Astrocyte of the hippocampus (primary cell): ENCODE data around the gene MGLL.

Experiments used
- DNase-seq: peaks from one replicate; pipeline ENCODE4 v3.0.0; 2011; ENCODE audit warnings: low read depth, low spot score

MGLL gene

DNA sequence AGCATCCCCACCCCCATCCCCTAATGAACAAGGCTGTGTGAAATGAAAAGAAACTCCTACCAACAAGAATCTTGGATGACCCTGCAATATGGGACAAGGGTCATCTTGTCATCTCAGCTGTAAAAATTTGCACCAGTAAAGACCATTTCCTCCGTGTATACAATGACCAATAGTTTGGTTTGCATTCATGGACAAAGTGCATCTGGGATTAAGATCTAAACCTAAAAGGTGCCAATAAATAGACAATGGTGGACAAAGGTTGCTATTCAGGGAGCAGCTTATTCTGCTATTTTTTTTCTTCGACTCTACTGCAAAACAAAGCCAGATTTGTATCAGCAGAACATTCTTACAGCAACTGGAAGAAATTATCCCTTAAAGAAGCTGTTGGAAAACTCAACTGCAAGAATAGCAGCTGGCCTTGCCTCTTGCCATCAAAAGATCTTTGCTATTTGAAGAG, 8.0 kb downstream of the MGLL start:
- DNase-seq, result no peak

DNA sequence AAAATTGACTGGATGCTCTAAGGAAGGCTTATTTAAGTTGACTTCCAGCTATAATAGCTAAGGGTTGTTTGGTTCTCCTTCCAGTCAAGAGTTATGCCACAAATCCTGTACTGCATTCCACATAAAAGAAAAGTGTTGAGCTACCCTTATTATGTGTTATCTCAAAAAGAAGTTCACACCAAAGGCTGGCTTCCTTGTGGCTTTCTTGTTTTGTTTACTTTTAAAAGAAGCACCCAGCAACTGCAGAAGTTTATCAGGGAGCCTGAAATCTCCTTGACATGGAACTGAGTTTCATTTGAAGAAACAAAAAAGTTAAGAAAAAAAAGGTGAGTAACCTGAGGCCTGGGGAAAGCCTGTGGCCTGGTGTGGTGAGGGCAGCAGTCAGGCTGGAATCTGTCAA, 10.2 kb downstream of the MGLL start:
- peak; percentile 45 for DNase-seq

DNA sequence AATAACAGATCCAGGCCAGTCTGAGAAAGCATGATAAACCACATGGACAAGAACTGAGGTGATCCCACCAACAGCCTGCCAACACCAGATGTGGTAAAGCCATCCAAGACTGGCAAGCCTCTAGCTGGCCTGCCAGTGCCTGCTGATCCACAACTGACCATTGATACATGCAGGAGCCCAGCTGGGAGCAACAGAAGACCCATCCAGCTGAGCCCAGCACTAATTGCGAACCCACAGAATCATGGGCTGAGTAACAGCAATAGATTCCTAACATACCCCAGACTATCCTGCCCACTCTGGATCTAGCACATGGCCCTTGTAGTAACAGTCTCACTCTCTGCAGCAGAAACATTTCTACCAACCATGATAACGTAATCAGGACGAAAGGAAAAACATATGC, 10.6 kb downstream of the MGLL start:
- peak; percentile 26 for DNase-seq

DNA sequence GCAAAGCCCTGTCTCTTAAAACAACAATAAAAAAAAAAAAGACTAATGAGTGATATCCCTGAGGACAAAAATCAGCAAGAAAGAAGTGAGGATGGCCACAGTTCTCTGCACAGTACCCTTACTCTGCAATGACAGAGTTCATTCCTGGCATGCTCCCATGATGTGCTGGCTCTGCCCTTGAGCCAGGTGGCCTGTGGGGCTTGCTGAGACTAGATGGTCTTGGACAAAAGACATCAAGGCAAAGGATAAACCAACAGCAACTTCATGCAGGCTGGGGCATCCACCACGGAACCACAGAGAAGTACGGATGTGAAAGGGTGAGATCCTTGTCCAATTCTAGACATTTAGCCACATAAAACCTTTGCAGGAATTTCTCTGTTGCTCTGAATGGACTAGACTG, 12.7 kb downstream of the MGLL start:
- DNase-seq, result no peak

DNA sequence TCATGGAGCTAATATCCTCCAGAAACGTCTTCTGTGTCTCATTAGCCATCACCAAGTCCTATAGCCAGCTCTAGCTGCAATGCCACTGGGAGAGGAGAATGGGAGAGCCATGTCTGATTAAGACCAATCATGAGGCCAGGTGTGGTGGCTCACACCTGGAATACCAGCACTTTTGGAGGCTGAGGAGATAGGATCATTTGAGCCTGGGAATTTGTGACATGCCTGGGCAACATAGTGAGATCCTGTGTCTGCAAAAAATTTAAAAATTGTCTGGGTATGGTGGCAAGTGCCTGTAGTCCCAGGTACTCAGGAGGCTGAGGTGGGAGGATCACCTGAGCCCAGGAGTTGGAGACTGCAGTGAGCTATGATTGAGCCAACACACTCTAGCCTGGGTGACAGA, 13.1 kb downstream of the MGLL start:
- no peak for DNase-seq

DNA sequence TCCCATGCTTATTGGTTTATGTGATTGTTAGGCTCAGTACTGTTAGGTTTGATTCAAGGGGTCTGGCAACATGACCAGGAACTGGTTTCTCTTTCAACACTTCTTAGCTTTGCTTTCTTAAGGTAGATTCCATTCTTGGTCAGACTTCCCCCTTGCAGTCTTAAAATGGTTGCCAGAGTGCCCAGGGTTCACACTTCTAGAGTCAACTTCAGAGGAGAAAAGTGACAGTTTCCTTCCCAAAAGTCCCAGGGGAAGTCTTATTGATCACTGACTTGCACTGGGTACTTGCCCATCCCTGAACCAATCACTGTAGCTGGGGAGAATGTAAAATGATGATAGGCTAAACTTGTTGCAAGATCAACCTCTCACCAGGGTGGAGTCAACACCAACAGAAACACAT, 14.1 kb downstream of the MGLL start:
- DNase-seq, result no peak

DNA sequence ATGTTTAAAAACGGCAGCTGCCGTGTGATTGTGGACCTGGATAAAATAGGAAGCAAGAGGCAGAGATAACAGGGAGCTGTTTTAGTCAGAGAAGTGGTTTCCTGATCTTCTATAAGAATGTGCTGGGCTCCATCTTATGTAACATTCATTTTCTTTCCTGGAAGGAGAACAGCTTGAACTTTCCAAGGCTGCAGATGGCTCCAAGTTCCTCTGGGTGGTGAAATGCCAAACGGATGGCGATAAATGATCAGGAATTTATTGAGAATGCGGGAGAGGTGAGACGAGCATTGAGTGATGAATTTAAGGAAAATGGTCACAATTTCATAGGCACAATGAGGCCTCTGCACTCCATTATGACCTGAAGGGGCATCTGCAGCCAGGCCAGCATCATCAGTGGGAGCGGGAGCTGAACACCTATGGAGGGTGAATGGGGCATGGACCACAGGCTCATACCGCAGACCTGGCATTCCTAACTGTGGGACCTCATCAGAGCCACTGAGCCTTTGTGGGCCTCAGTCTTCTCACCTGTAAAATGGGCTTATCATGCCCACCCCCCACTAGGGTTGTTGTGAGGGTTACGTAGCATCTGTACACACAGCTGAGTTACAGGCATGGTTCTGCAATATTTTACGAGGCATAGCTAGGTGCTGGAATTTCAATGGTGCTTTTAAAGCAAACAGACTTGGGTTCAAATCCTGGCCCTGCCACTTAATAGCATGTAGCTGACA, 17.1 kb downstream of the MGLL start:
- no peak for DNase-seq

DNA sequence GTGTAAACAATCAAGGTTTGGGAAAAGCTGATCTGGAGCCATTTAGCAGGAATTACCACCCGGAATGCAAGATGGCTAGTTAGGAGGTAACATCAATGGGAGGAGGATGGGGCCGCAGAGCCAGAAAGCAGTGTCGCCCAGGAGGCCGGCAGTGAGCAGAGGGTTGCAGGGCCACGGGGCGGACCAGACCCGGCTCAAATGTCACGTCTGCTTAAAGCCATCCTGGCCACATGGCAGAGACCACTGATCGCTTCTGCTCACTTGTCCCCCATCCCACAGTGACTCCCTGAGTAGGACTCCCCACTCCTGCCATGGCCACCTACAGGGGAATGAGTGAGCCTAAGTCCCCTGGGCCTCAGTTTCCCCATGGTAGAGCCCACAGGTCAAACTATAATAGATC, 18.2 kb downstream of the MGLL start:
- DNase-seq, result no peak

DNA sequence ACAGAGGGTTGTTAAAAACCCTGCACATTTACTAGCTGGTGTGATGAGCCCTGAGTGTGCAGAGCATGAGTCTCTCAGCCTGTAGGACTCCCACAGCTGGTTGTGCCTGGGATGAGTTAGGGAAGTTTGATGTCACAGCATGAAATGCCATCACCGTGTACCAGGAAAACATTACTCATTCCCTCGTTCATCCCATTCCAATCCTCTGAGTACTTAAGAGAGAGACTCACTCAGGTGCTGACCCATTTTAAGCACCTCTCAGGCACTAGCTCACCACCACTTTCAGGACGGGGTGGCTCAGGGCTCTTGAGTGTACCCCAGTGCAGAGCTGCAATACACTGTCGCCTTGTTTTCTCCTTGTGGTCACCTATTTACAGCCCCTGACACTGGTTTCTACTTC, 18.7 kb downstream of the MGLL start:
- DNase-seq, result peak; percentile 78

DNA sequence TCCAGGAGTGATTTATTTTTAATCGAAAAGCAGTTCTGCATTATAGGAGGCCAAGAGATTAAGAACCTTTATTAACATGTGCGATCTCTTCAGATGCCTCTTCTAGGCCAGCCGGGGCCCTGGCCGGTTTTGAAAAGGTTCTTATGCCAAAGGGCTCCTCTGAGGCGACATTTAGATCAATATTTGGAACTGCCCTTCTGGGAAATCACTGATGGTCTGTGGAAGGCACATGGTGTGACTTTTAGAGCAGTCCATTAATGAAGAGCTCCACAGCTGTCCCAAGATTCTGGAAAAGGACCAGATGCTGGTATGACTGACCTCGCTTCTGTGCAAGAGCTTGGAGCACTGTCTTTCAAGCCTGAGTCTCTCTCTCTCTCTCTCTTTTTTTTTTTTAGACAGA, 19.7 kb downstream of the MGLL start:
- DNase-seq, result no peak

DNA sequence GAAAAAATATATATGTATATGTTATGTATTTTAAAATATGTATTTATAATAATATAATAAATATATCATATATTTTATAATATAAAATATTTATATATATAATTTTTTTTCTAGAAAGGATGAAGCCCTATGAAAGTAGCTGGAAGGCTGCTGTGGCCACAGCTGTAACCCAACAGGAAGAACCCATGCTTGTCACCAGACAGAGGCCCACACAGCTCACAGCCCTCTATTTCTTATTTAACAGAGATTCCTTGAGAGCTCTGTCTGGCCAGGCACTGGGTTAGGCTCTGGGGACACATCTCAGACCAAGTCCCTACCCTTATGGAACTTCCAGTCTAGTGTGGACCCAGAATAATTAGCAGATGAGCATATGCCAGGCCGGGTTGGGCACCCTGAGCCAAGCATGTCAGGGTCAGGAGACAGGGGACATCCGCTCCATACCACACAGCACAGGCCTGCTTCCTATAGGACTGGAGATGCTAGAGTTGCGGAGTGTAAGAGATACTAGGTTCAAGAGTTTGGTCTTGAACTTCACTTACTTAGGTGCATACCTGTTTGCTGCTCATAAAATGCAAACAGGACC, 20.5 kb downstream of the MGLL start:
- no peak for DNase-seq

DNA sequence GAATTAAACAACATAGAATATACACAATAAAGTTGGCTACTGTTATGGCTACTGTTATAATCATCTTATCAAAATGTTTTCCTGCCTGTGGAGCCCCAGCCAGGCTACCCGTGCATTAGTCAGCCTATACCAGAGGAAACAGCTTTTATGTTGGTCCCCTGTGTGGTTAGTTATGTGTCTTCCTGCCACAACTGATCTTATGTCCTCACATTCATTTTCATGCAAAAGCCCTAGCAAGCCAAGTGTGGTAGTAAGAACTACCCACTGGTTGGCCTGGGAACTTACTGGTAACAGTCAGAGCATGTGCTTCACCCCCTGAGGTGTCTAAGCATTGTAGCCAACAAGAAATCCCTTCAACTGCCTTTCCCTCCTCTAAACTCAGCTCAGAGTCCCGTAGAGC, 21.8 kb downstream of the MGLL start:
- no peak for DNase-seq

DNA sequence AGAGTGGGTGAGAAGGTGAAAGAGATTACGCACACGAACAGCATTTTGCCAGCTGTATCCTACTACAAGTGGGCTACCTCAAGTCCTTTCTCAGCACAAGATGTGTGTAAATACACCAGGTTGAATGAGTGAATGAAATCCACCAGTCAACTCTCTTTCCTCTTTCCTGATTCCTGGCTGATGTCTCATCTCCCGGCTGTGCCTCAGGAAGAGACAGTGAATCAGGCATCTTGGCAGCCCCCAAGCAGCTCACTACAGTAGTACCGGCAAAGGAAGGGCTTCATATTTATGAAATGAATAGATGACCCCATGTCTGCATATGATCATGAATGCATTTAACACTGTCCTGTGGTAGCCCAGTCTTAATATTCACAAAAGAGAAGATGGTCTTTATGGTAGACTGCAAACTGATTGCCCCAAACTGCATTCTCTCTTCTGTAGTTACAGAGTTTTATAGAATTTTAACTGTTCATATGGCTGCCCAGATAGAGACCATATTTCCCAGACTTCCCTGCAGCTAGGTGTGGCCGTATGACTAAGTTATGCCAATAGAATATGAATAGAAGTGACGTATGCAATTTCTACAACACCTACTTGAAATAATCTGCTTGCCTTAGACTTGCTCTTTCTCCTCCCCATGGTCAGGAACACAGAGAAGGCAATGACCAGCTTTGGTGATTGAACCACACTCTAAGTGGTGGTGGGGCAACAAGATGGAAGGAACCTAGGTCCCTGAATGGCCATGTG, 22.7 kb downstream of the MGLL start:
- peak; percentile 59 for DNase-seq

DNA sequence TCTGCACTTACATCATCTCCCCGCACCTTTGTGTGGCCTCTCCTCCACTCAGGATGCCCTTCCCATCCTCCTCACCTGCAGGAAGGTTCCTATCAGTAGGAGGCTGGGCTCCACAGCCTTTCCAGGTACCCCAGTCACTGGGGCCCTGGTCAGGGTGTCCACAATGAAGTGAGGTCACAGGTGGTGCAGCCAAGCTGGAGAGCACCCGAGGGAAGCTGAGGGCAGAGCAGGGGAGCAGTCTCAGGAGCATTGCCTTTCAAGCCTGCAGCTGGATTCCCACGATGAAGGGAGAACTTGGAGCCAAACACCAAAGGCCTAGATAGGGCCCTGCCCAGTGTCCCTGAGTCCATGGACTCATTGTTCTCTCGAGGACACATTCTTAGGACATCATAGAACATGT, 23.6 kb downstream of the MGLL start:
- no peak for DNase-seq

DNA sequence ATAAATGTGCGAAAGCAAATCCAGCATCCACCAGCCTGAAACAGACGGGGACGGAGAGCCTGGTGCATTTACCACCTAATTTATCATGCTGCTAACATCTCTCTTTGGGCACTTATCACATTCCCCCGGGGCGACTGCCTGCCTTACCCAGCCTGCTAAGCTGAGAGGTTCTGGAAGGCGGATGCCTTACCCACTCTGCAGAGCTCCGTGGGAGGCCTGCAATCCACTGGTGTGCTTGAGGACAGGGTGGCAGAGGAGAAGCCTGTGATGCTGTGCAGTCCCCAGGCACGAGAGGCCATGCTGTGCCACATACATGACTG, 25.5 kb downstream of the MGLL start:
- no peak for DNase-seq

DNA sequence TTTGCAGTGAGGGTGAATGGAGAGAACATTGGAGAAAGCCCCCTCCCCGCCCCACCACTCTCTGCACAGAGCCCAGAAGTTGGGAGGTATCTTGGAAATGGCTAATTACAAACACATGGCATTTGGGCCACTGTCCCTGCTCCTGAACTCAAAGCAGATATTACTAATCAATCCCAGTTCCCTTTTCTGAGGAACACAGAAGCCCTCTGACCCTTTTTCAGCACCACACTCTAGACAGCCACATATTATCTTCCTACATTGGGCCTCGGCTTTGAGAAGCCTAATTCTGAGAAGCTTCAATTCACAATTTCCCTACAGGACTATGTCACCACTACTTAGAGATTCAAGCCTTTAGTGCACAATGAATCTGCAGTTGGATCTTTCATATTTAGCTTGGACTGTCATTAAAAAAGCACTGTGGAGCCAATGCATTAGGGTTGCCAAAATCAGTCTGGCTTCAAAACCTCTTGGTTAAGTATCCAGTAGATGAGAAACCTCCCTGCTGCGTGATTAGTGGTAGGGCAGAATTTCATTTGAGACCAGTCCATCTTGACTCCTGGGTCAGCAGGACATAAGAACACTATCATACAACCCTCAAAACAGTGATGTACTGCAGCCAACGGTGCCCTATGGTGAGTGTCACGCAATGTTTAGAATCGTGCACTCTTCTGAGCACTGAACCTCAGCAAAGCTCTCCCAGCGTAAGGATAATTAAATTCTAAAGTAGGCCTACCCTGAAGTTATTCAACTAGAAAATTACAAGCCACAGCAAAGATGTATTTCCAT, 26.1 kb downstream of the MGLL start:
- no peak for DNase-seq

DNA sequence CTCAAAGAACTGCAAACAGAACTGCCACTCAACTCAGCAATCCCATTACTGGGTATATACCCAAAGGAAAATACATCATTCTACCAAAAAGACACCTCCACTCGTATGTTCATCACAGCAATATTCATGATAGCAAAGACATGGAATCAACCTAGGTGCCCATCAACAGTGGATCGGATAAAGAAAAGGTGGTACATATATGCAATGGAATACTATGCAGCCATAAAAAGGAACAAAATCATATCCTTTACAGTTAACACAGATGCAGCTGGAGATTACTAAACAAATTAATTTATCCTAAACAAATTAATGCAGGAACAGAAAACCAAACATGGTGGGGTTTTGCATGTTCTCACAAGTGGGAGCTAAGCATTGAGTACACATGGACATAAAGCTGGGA, 27.3 kb downstream of the MGLL start:
- no peak for DNase-seq

DNA sequence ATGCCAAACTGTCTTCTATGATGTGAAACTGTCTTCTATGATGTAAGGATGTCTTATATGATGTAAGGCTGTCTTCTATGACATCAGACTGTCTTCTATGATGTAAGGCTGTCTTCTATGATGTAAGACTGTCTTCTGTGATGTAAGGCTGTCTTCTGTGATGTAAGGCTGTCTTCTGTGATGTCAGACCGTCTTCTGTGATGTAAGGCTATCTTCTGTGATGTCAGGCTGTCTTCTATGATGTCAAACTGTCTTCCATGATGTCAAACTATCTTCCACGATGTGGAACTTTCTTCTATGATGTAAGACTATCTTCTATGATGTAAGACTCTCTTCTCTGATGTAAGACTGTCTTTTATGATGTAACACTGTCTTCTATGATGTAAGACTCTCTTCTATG, 27.9 kb downstream of the MGLL start:
- no peak for DNase-seq

DNA sequence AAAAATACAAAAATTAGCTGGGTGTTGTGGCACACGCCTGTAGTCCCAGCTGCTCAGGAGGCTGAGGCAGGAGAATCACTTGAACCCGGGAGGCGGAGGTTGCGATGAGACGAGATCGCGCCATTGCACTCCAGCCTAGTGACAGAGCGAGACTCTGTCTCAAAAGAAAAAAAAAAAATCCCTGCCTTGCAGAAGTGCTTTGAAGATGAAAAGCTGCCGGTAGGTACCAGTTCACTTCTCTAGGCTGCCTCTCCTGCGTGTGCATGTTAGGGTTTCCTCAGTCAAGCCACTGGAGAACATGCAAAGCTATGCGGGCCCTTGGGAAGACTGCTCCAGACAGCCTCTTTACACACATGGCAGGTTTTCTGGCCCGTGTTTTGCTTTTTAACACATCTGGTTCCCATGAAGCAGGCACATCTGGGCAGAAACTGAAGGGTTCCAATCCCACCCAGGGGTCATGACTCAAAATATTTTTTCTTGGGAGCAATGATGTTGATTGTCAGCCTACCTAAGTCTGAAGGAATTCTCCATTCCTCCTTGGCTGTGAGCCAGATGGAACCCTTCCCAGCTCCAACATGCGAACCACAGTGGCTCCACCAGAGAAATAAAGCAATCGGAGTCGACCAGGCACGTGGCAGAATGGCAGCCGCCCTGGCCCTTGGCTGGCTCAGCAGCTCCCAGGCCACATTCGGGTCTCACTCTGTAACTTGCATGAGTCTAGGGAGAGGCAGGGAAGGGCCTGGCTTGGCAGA, 29.6 kb downstream of the MGLL start:
- DNase-seq, result peak; percentile 93

DNA sequence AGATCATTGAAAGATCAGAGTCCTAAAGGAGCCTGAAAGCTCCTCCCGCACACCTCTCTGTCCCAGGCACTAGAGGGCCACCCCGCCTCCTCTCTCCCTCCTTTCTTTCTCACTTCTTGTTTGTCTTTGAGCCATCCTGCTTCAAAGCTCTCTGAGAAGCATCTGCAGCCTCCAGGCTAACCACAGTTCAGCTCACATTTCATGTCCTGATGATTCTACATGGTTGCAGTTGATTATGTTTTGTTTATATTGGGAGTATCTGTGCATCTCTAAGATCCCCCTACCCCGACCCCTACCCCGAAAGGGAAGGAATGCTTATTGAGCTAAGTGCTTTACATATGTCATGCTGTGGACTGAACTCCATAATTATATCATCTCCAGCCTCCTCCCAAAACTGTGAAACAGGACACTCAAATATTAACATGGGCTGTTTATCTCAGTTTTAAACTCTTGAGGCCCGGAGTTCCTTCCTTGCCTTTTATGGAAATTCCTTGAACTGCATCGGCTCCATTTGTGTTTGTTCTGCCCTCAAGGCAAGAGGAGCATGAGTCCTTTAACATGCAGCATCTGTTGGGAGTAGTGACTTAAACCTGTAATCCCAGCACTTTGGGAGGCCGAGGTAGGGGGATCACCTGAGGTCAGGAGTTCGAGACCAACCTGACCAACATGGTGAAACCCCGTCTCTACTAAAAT, 30.9 kb downstream of the MGLL start:
- DNase-seq, result peak; percentile 54

DNA sequence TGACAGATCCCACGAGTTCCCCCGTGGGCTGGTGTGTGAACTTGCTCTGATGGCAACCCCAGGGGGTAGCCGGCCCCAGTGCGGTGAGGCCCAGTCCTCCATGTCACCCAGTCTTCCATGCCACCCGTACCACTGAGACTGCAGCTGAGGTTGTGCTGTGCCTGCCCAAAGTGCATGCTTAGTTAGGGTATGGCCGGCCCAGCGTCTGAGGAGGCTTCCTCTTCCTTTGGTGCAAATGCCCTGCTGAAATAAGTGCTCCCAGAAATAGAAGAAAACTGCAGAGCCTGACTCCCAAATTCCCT, 31.5 kb downstream of the MGLL start:
- no peak for DNase-seq
